ENCODE measurements around the gene RAD9A. TPM values are rescaled to one million over a fixed set of nuclear protein-coding genes. Genes with fewer than 3 reads are reported as not detected.

Gene RAD9A
- total and polyA plus RNA-seq, 7 experiments from 2014 or later = 6.3 to 48.0 (median 31.0) TPM

GRCh38 chr11:67389477-67389876 is 2.3 kb upstream of the RAD9A start:
- Mint-ChIP-seq H3K27ac (peak overlapping the region in 8 of 9 donors; percentile 6 to 86 (median 70)), H3K36me3 (peaks cover 0 to 7% (median 0%) of the 10 kb centered on the region in 5 donors)

DNA sequence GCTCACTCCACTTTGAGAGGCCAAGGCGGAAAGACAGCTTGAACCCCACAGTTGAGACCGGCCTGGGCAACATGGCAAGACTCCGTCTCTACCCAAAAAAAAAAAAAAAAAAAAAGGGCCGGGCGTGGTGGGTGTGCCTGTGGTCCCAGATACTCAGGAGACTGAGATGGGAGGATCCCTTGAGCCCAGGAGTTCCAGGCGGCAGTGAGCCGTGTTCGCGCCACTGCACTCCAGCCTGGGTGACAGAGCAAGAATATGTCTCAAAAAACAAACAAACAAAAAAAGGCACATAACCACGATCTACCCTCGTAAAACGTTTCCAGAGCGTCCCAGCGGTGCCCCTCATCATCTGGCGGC is 861 bp upstream of the RAD9A start:
- H3K4me1 ChIP-seq (ENCODE audit: control insufficient read depth in 2 of 2, insufficient read depth in 2 of 2, low read length in 2 of 2) = peaks cover 13 to 14% of the 10 kb centered on the region in 2 donors
- peak overlapping the region; percentile 34 to 92 (median 82) for H3K27ac Mint-ChIP-seq
- H3K27me3 Mint-ChIP-seq = peaks cover 0 to 5% (median 0%) of the 10 kb centered on the region in 5 donors
- peaks cover 0 to 17% (median 0%) of the 10 kb centered on the region in 3 experiments for H3K36me3 ChIP-seq (ENCODE audit: control insufficient read depth in 2 of 3, insufficient read depth in 3 of 3, low read length in 3 of 3)
- POLR2A ChIA-PET = interaction anchor here (1.2 to 25.4 kb wide), 11 partner anchors 12 to 151 kb away, joined by 3 to 1530 read pairs (median 8); partner anchors contain the start of genes CARNS1, CDK2AP2, POLD4 and PPP1CA
- H3K9me3 Mint-ChIP-seq = no peaks in the 10 kb centered on the region
- H3K9me3 ChIP-seq (ENCODE audit: control insufficient read depth in 2 of 3, low read length in 3 of 3) = no peaks in the 10 kb centered on the region
- peaks cover 23 to 42% (median 30%) of the 10 kb centered on the region in 7 donors for H3K4me1 Mint-ChIP-seq
- H3K4me3 ChIP-seq (ENCODE audit: low read length) = peak overlapping the region; percentile 49
- peak overlapping the region; percentile 84 to 95 (median 88) for H3K4me3 Mint-ChIP-seq
- DNase-seq (no peak), ATAC-seq (no peak)
- CTCF ChIA-PET = interaction anchor here (0.6 to 2.1 kb wide), 11 partner anchors 9 to 282 kb away, joined by 3 to 6 read pairs (median 3); partner anchors contain the start of genes AIP and TBC1D10C
- intact Hi-C loops (cut with micrococcal nuclease) = loop anchor here (1.0 to 5.0 kb wide), 8 partner anchors 10 to 274 kb away; partner anchors contain the start of genes PPP1CA (in 2 of the 2), RPS6KB2 (in 2 of the 2), KDM2A (in 1 of the 2) and NDUFV1 (in 1 of the 2)
- no peaks in the 10 kb centered on the region for H3K27me3 ChIP-seq (ENCODE audit: control insufficient read depth in 2 of 2, insufficient read depth in 2 of 2, low read length in 2 of 2)
- peak overlapping the region; percentile 83 for H3K27ac ChIP-seq (ENCODE audit: low read depth, low read length)
- H3K36me3 Mint-ChIP-seq = peaks cover 0 to 7% (median 0%) of the 10 kb centered on the region in 5 donors

More at GRCh38 chr11:67389477-67389876, 2.3 kb upstream of the RAD9A start:
- Histone ChIP-seq H3K27ac (ENCODE audit: low read depth, low read length) (no peak overlapping the region), H3K36me3 (ENCODE audit: control insufficient read depth in 2 of 3, insufficient read depth in 3 of 3, low read length in 3 of 3) (peaks cover 0 to 9% (median 0%) of the 10 kb centered on the region in 3 experiments), H3K9me3 (ENCODE audit: control insufficient read depth in 2 of 3, low read length in 3 of 3) (no peaks in the 10 kb centered on the region), H3K4me3 (ENCODE audit: low read length) (no peak overlapping the region), H3K4me1 (ENCODE audit: control insufficient read depth in 2 of 2, insufficient read depth in 2 of 2, low read length in 2 of 2) (peaks cover 13 to 14% of the 10 kb centered on the region in 2 donors), H3K27me3 (ENCODE audit: control insufficient read depth in 2 of 2, insufficient read depth in 2 of 2, low read length in 2 of 2) (no peaks in the 10 kb centered on the region)
- Mint-ChIP-seq H3K9me3 (no peaks in the 10 kb centered on the region), H3K4me3 (peak overlapping the region; percentile 38 to 86 (median 74)), H3K27me3 (peaks cover 0 to 20% (median 0%) of the 10 kb centered on the region in 5 donors), H3K4me1 (peaks cover 23 to 42% (median 30%) of the 10 kb centered on the region in 7 donors)
- ChIA-PET CTCF (interaction anchor here (0.6 to 21.2 kb wide), 5 partner anchors 33 to 240 kb away, joined by 3 to 495 read pairs (median 3); partner anchors contain the start of genes CDK2AP2, NUDT8, PITPNM1 and POLD4), POLR2A (interaction anchor here (4.1 to 25.4 kb wide), 2 partner anchors 13 to 37 kb away, joined by 65 to 1530 read pairs; partner anchors contain the start of genes CARNS1, PPP1CA, PTPRCAP and RPS6KB2)
- DNase-seq (peak in 3 of 9 donors; percentile 35 to 48 (median 42)), ATAC-seq (peak; percentile 59)
- intact Hi-C loops (cut with micrococcal nuclease) = loop anchor here (1.0 kb wide), 1 partner anchor 117 kb away; no protein-coding TSS in a partner anchor

DNA sequence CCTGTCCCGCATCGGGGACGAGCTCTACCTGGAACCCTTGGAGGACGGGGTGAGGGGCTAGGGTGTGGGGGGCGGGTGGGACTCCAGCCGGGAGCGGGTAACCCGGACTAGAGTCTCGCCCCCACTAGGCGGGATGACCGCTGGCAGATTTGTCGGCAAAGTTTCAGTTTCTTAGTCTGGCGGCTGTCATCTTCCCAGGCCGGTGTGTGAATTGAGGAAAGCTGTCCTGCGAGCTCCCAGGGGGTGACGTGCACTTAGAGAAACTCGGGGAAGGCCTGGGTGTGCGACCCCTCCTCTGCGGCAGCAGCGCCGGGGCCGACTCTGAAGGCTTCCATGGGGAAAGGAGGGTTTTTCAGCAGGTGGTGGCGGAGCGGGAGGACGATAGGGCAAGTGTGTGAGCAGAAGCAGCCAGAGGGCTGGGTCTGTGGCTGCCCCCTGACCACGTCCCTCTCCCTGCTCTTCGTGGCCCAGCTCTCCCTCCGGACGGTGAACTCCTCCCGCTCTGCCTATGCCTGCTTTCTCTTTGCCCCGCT is 463 bp downstream of the RAD9A start:
- ATAC-seq (no peak), DNase-seq (no peak)
- H3K9me3 ChIP-seq (ENCODE audit: control insufficient read depth in 2 of 3, low read length in 3 of 3) = no peaks in the 10 kb centered on the region
- no peaks in the 10 kb centered on the region for H3K9me3 Mint-ChIP-seq
- peaks cover 34 to 54% (median 40%) of the 10 kb centered on the region in 7 donors for H3K4me1 Mint-ChIP-seq
- H3K4me3 ChIP-seq (ENCODE audit: low read length) = peak overlapping the region; percentile 49
- intact Hi-C loops (cut with micrococcal nuclease) = loop anchor here (5.0 kb wide), 2 partner anchors 35 to 275 kb away; partner anchors contain the start of genes KDM2A (in 1 of the 2) and RPS6KB2 (in 1 of the 2)
- peaks cover 0 to 2% (median 0%) of the 10 kb centered on the region in 5 donors for H3K27me3 Mint-ChIP-seq
- peaks cover 0 to 28% (median 0%) of the 10 kb centered on the region in 3 experiments for H3K36me3 ChIP-seq (ENCODE audit: control insufficient read depth in 2 of 3, insufficient read depth in 3 of 3, low read length in 3 of 3)
- H3K36me3 Mint-ChIP-seq = peaks cover 0 to 9% (median 0%) of the 10 kb centered on the region in 5 donors
- peak overlapping the region; percentile 83 for H3K27ac ChIP-seq (ENCODE audit: low read depth, low read length)
- H3K27ac Mint-ChIP-seq = peak overlapping the region in 8 of 9 donors; percentile 43 to 83 (median 68)
- H3K27me3 ChIP-seq (ENCODE audit: control insufficient read depth in 2 of 2, insufficient read depth in 2 of 2, low read length in 2 of 2) = no peaks in the 10 kb centered on the region
- CTCF ChIA-PET = interaction anchor here (0.8 to 2.1 kb wide), 7 partner anchors 8 to 111 kb away, joined by 3 to 6 read pairs (median 3); partner anchors contain the start of gene TBC1D10C
- POLR2A ChIA-PET = interaction anchor here (0.7 to 25.4 kb wide), 22 partner anchors 8 to 152 kb away, joined by 3 to 1530 read pairs (median 5); partner anchors contain the start of genes AIP, CARNS1, CLCF1 and POLD4
- H3K4me3 Mint-ChIP-seq = peak overlapping the region; percentile 84 to 95 (median 88)
- H3K4me1 ChIP-seq (ENCODE audit: control insufficient read depth in 2 of 2, insufficient read depth in 2 of 2, low read length in 2 of 2) = peaks cover 21 to 22% of the 10 kb centered on the region in 2 donors

DNA sequence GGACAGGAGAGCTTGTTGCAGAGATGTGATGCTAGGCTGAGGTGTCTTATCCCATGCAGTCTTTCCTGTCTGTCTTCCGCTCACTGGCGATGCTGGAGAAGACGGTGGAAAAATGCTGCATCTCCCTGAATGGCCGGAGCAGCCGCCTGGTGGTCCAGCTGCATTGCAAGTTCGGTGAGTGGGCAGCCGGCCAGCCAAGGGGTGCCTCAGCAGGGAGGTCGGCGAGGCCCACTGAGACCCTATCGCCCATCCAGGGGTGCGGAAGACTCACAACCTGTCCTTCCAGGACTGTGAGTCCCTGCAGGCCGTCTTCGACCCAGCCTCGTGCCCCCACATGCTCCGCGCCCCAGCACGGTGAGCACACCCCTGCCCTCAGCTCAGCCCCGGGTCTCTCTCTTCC is 1.7 kb downstream of the RAD9A start:
- Histone ChIP-seq H3K27ac (ENCODE audit: low read depth, low read length) (no peak overlapping the region), H3K27me3 (ENCODE audit: control insufficient read depth in 2 of 2, insufficient read depth in 2 of 2, low read length in 2 of 2) (no peaks in the 10 kb centered on the region), H3K4me1 (ENCODE audit: control insufficient read depth in 2 of 2, insufficient read depth in 2 of 2, low read length in 2 of 2) (peaks cover 26 to 34% of the 10 kb centered on the region in 2 donors), H3K4me3 (ENCODE audit: low read length) (no peak overlapping the region), H3K9me3 (ENCODE audit: control insufficient read depth in 2 of 3, low read length in 3 of 3) (no peaks in the 10 kb centered on the region), H3K36me3 (ENCODE audit: control insufficient read depth in 2 of 3, insufficient read depth in 3 of 3, low read length in 3 of 3) (peaks cover 8 to 39% (median 8%) of the 10 kb centered on the region in 3 experiments)
- H3K27ac Mint-ChIP-seq = peak overlapping the region in 2 of 9 donors; percentile 47 to 84
- ChIA-PET POLR2A (interaction anchor here (0.7 to 25.4 kb wide), 5 partner anchors 8 to 90 kb away, joined by 3 to 1530 read pairs (median 10); partner anchors contain the start of genes AIP, CARNS1, PPP1CA and PTPRCAP), CTCF (no interaction called here)
- peaks cover 42 to 66% (median 50%) of the 10 kb centered on the region in 7 donors for H3K4me1 Mint-ChIP-seq
- H3K36me3 Mint-ChIP-seq = peaks cover 0 to 16% (median 0%) of the 10 kb centered on the region in 5 donors
- H3K4me3 Mint-ChIP-seq = peak overlapping the region in 9 of 10 donors; percentile 36 to 90 (median 87)
- ATAC-seq = no peak
- intact Hi-C loops (cut with micrococcal nuclease) = loop anchor here (5.0 kb wide), 2 partner anchors 34 to 276 kb away; partner anchors contain the start of genes KDM2A (in 1 of the 2) and RPS6KB2 (in 1 of the 2)
- H3K27me3 Mint-ChIP-seq = peaks cover 0 to 2% (median 0%) of the 10 kb centered on the region in 5 donors
- H3K9me3 Mint-ChIP-seq = no peaks in the 10 kb centered on the region
- no peak for DNase-seq

DNA sequence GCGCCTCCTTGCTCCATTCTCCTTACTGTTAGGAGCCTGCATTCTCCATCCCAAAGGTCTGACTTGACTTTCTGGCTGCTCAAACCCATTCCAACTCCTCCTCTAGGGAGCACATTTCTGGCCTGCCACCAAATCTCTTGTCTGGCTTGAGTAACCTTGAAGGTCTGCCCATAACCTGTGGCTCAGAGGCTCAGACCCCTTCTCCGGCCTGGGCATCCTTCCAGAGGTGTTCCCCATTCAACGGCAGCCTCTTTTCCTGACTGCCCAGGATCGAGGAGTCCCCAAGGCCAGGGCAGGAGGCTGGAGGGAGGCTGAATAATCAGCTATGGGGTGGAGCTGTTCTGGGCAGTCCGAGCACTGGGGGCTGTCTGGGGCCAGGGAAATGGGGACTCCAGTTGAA is 2.2 kb downstream of the RAD9A start:
- H3K36me3 Mint-ChIP-seq = peaks cover 0 to 16% (median 0%) of the 10 kb centered on the region in 5 donors
- H3K27ac Mint-ChIP-seq = peak overlapping the region in 3 of 9 donors; percentile 11 to 84 (median 70)
- Histone ChIP-seq H3K36me3 (ENCODE audit: control insufficient read depth in 2 of 3, insufficient read depth in 3 of 3, low read length in 3 of 3) (peaks cover 8 to 45% (median 13%) of the 10 kb centered on the region in 3 experiments), H3K4me1 (ENCODE audit: control insufficient read depth in 2 of 2, insufficient read depth in 2 of 2, low read length in 2 of 2) (peaks cover 26 to 37% of the 10 kb centered on the region in 2 donors), H3K27ac (ENCODE audit: low read depth, low read length) (no peak overlapping the region), H3K9me3 (ENCODE audit: control insufficient read depth in 2 of 3, low read length in 3 of 3) (no peaks in the 10 kb centered on the region), H3K4me3 (ENCODE audit: low read length) (no peak overlapping the region), H3K27me3 (ENCODE audit: control insufficient read depth in 2 of 2, insufficient read depth in 2 of 2, low read length in 2 of 2) (no peaks in the 10 kb centered on the region)
- H3K4me1 Mint-ChIP-seq = peaks cover 43 to 70% (median 50%) of the 10 kb centered on the region in 7 donors
- ChIA-PET POLR2A (interaction anchor here (0.6 to 25.4 kb wide), 4 partner anchors 14 to 89 kb away, joined by 4 to 1530 read pairs (median 12); partner anchors contain the start of genes AIP, CARNS1, PTPRCAP and RPS6KB2), CTCF (interaction anchor here (0.6 kb wide), 1 partner anchor 25 kb away, joined by 4 read pairs; no protein-coding TSS in a partner anchor)
- no peaks in the 10 kb centered on the region for H3K9me3 Mint-ChIP-seq
- DNase-seq (no peak), ATAC-seq (no peak)
- peaks cover 0 to 2% (median 0%) of the 10 kb centered on the region in 5 donors for H3K27me3 Mint-ChIP-seq
- peak overlapping the region; percentile 36 to 90 (median 60) for H3K4me3 Mint-ChIP-seq
- intact Hi-C loops (cut with micrococcal nuclease) = loop anchor here (5.0 kb wide), 2 partner anchors 33 to 277 kb away; partner anchors contain the start of genes KDM2A (in 1 of the 2) and RPS6KB2 (in 1 of the 2)
